ENCODE results near the gene GALNT18. TPM values are rescaled to one million over a fixed set of nuclear protein-coding genes. Genes with fewer than 3 reads are reported as not detected.

The GALNT18 gene
- total RNA-seq, 1 experiment from 2014 or later: 1.7 TPM

DNA sequence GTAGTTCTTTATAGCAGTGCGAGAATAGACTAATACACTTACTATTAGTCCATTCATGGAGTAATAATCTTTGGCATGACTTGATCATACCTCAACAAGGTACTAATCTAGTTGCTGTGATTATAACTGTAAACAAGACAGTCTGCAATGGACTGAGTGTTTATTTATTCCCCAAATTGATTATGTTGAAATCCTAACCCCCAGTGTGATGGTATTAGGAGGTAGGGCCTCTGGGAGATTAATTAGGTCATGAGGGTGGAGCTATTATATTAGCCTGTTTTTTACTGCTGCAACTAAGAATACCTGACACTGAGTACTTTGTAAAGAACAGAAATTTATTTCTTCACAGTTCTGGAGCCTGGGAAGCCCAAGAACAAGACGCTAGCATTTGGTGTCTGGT lies 237.8 kb downstream of the GALNT18 start:
- no peak overlapping the region for H3K56ac ChIP-seq (ENCODE audit: insufficient read length, low read depth, low read length)
- H3K4me2 ChIP-seq (ENCODE audit: insufficient read depth, insufficient read length, low read length): no peak overlapping the region
- H3K27ac ChIP-seq (ENCODE audit: insufficient read length, low read depth, low read length): no peak overlapping the region
- H3K9ac ChIP-seq (ENCODE audit: extremely low read depth, insufficient read length, low read length): no peak overlapping the region
- H2BK12ac ChIP-seq (ENCODE audit: insufficient read length, low read depth, low read length): no peak overlapping the region
- no peak overlapping the region for H2AK5ac ChIP-seq (ENCODE audit: insufficient read length, low read length)
- H2BK120ac ChIP-seq (ENCODE audit: low read depth, low read length, poor library complexity, severe bottlenecking): no peak overlapping the region
- no peak overlapping the region for H3K4ac ChIP-seq (ENCODE audit: low read depth, low read length)
- no peaks in the 10 kb centered on the region for H3K9me3 ChIP-seq (ENCODE audit: control insufficient read depth, low read depth, low read length)
- no peak overlapping the region for H3T11ph ChIP-seq (ENCODE audit: low read length)
- H2BK15ac ChIP-seq (ENCODE audit: low read depth, low read length): no peak overlapping the region
- Mint-ChIP-seq H3K27me3 (ENCODE audit: low read depth) (peaks cover 2% of the 10 kb centered on the region), H3K9me3 (peaks cover 0 to 4% of the 10 kb centered on the region in 2 experiments; a peak in 1 of 5 replicates), H3K36me3 (ENCODE audit: insufficient read depth in 1 of 3, low read depth in 3 of 3) (peaks cover 0 to 2% (median 0%) of the 10 kb centered on the region in 3 experiments; a peak in 2 of 7 replicates), H3K4me3 (no peak overlapping the region), H3K4me1 (peaks cover 16 to 19% of the 10 kb centered on the region in 2 experiments), H3K27ac (no peak overlapping the region)
- no peaks in the 10 kb centered on the region for H3K4me1 ChIP-seq (ENCODE audit: insufficient read depth, low read length)
- no peaks in the 10 kb centered on the region for H3K79me2 ChIP-seq (ENCODE audit: insufficient read depth, low read length)
- no peak overlapping the region for H3K14ac ChIP-seq (ENCODE audit: insufficient read depth, low read length)
- H3K23ac ChIP-seq (ENCODE audit: insufficient read length, low read depth, low read length): no peak overlapping the region
- H3K23me2 ChIP-seq (ENCODE audit: insufficient read length, low read depth, low read length, poor library complexity, severe bottlenecking): no peaks in the 10 kb centered on the region
- no peak overlapping the region for H3K18ac ChIP-seq (ENCODE audit: insufficient read length, low read depth, low read length)
- no peak overlapping the region for H4K8ac ChIP-seq (replicated peaks; ENCODE audit: insufficient read length, low read depth, low read length)
- WGBS (ENCODE audit: extremely low coverage, insufficient read length, low lambda C conversion rate): no CpG with 5 or more reads among the region's 2 CpGs
- no peak overlapping the region for H2AFZ ChIP-seq (ENCODE audit: low read length)
- DNase-seq: no peak
- no peaks in the 10 kb centered on the region for H4K20me1 ChIP-seq (ENCODE audit: control insufficient read depth, insufficient read depth, insufficient read length)
- H4K5ac ChIP-seq (ENCODE audit: insufficient read length, low read depth, low read length): no peak overlapping the region
- no peak for TF ChIP-seq CTCF (conservative IDR thresholded peaks at IDR 0.05)
- no peak overlapping the region for H2BK20ac ChIP-seq (ENCODE audit: low read depth, low read length, poor library complexity, severe bottlenecking)
- H3K27me3 ChIP-seq (ENCODE audit: insufficient read depth, low read length): no peaks in the 10 kb centered on the region
- H3K79me1 ChIP-seq (ENCODE audit: insufficient read depth, low read depth, low read length, poor library complexity, severe bottlenecking): no peaks in the 10 kb centered on the region
- no peak overlapping the region for H4K91ac ChIP-seq (ENCODE audit: insufficient read length, low read depth, low read length)
- no peak overlapping the region for H2BK5ac ChIP-seq (ENCODE audit: insufficient read length, low read length)
